CD14-positive monocyte (primary cell): Measurements from ENCODE around the gene YAE1. TPM values are rescaled to one million over a fixed set of nuclear protein-coding genes. Genes with fewer than 3 reads are reported as not detected.

Experiments used
- DNase-seq, 3 donors: peaks; one replicate each; pipeline ENCODE4 v3.0.0-alpha.2; 2011 to 2022
- H2AFZ ChIP-seq: 2 replicates; pipeline ENCODE4 v1.6.0; 2012; ENCODE audit warnings: mild to moderate bottlenecking, low read depth, low read length, inconsistent platforms; ENCODE audit not compliant: insufficient read depth, poor library complexity, severe bottlenecking
- H3K27ac ChIP-seq, 2 donors: 1 replicate in 1 of 2; 2 replicates in 1 of 2; pipeline ENCODE4 v1.5.1; 2012 to 2013; ENCODE audit warnings: low read length in 2 of 2, control low read depth in 1 of 2, inconsistent platforms in 1 of 2, low read depth in 1 of 2, mild to moderate bottlenecking in 1 of 2
- H3K27me3 ChIP-seq, 2 donors: one replicate each; pipeline versions ENCODE4 v1.6.0 to v1.6.1; 2011 to 2013; ENCODE audit warnings: low read length in 2 of 2; ENCODE audit not compliant: control insufficient read depth in 2 of 2, insufficient read depth in 2 of 2
- H3K36me3 ChIP-seq, 2 donors: replicated peaks in 1 of 2; 1 replicate in 1 of 2; 2 replicates in 1 of 2; pipeline versions ENCODE4 v1.5.1 to v1.6.1; 2012 to 2013; ENCODE audit warnings: low read length in 2 of 2, control low read depth in 1 of 2, inconsistent platforms in 1 of 2, mild to moderate bottlenecking in 1 of 2; ENCODE audit not compliant: insufficient read depth in 2 of 2, control insufficient read depth in 1 of 2
- H3K4me1 ChIP-seq, 2 donors: 1 replicate in 1 of 2; 2 replicates in 1 of 2; pipeline versions ENCODE4 v1.5.1 to v1.6.1; 2012 to 2013; ENCODE audit warnings: low read length in 2 of 2, control low read depth in 1 of 2, inconsistent platforms in 1 of 2, mild to moderate bottlenecking in 1 of 2, moderate library complexity in 1 of 2; ENCODE audit not compliant: insufficient read depth in 2 of 2, control insufficient read depth in 1 of 2
- H3K4me2 ChIP-seq: replicated peaks from 2 replicates; pipeline ENCODE3; 2012; ENCODE audit warnings: low read length, moderate library complexity, mild to moderate bottlenecking; ENCODE audit not compliant: poor library complexity, severe bottlenecking; ENCODE audit errors: extremely low read depth
- H3K4me3 ChIP-seq, 3 experiments: fragments of 200-600 bp in 1 of 3; sonication (generic) in 1 of 3; replicated peaks in 1 of 3; 1 replicate in 2 of 3; 2 replicates in 1 of 3; pipeline ENCODE4 v1.5.1; 2011 to 2013; ENCODE audit warnings: low read length in 3 of 3, mild to moderate bottlenecking in 3 of 3, control low read depth in 2 of 3, low read depth in 2 of 3, inconsistent platforms in 1 of 3, moderate library complexity in 1 of 3
- H3K79me2 ChIP-seq: 2 replicates; pipeline ENCODE4 v1.6.0; 2012; ENCODE audit warnings: mild to moderate bottlenecking, control low read depth, inconsistent platforms, low read length, moderate library complexity; ENCODE audit not compliant: insufficient read depth
- H3K9ac ChIP-seq: 2 replicates; pipeline ENCODE4 v1.6.0; 2017; ENCODE audit warnings: low read length, mild to moderate bottlenecking; ENCODE audit not compliant: insufficient read depth, poor library complexity, severe bottlenecking
- H3K9me3 ChIP-seq, 2 donors: replicated peaks in 1 of 2; 1 replicate in 1 of 2; 2 replicates in 1 of 2; pipeline versions ENCODE4 v1.5.1 to v1.6.1; 2012 to 2013; ENCODE audit warnings: low read length in 2 of 2, control low read depth in 1 of 2; ENCODE audit not compliant: control insufficient read depth in 1 of 2, insufficient read depth in 1 of 2
- H4K20me1 ChIP-seq: 2 replicates; pipeline ENCODE4 v1.6.0; 2012; ENCODE audit warnings: mild to moderate bottlenecking, low read length, control low read depth, moderate library complexity; ENCODE audit not compliant: insufficient read depth
- H3K27ac Mint-ChIP-seq, 7 donors: one replicate each; pipeline ENCODE4 v1.8.0; 2020; ENCODE audit warnings: mild to moderate bottlenecking in 7 of 7, mixed read lengths in 7 of 7, moderate library complexity in 6 of 7, inconsistent platforms in 2 of 7
- H3K27me3 Mint-ChIP-seq, 3 donors: one replicate each; pipeline ENCODE4 v1.8.0; 2021 to 2022; ENCODE audit warnings: low read depth in 3 of 3, mild to moderate bottlenecking in 3 of 3, mixed read lengths in 3 of 3, moderate library complexity in 3 of 3, inconsistent platforms in 1 of 3
- H3K36me3 Mint-ChIP-seq, 2 donors: one replicate each; pipeline ENCODE4 v1.8.0; 2020; ENCODE audit warnings: mixed read lengths in 2 of 2, inconsistent platforms in 1 of 2, mild to moderate bottlenecking in 1 of 2
- H3K4me1 Mint-ChIP-seq: one replicate; pipeline ENCODE4 v1.8.0; 2020; ENCODE audit warnings: mild to moderate bottlenecking, mixed read lengths
- H3K4me3 Mint-ChIP-seq, 2 donors: one replicate each; pipeline ENCODE4 v1.8.0; 2020; ENCODE audit warnings: mild to moderate bottlenecking in 2 of 2, mixed read lengths in 2 of 2, moderate library complexity in 1 of 2
- H3K9me3 Mint-ChIP-seq, 7 donors: one replicate each; pipeline ENCODE4 v1.8.0; 2020 to 2022; ENCODE audit warnings: mixed read lengths in 7 of 7, mild to moderate bottlenecking in 6 of 7, moderate library complexity in 6 of 7, inconsistent platforms in 2 of 7
- CTCF ChIP-seq: fragments of 200-600 bp; IDR thresholded peaks from one replicate; pipeline ENCODE4 v1.8.0; 2022; ENCODE audit warnings: antibody characterized with exemption, mild to moderate bottlenecking
- WGBS: methylation state at CpG from one replicate; pipeline ENCODE4 v1.1.5; 2013; ENCODE audit warnings: missing lambda C conversion rate; ENCODE audit not compliant: insufficient coverage; 5-methylcytosine and 5-hydroxymethylcytosine counted together
- intact Hi-C, 2 donors: fragments of 100-400 bp; cut with micrococcal nuclease; formaldehyde crosslinking; loops; one replicate each; pipeline versions ENCODE4 v1.15.0 to v1.15.1; 2023
- polyA plus RNA-seq, 3 donors: library from polyadenylated mRNA; depleted of rRNA in 1 of 3; unstranded in 2 of 3; stranded (reverse) in 1 of 3; fragments of 300-500 nt in 2 of 3; fragments of >200 nt in 1 of 3; fragmentation: Illumina TruSeq in 2 of 3; gene quantifications; 1 replicate in 2 of 3; 2 replicates in 1 of 3; pipeline ENCODE4 v1.2.3, GENCODE V29; 2012 to 2021

YAE1 gene
- polyA plus RNA-seq, 3 donors: 1.1 to 3.2 (median 2.7) TPM

- Histone ChIP-seq H4K20me1 (no peaks in the 10 kb centered on the region), H3K79me2 (peaks cover 14% of the 10 kb centered on the region), H3K27ac (no peak overlapping the region), H3K4me2 (peak overlapping the region; percentile 93), H3K9me3 (peaks cover 0 to 5% of the 10 kb centered on the region in 2 donors), H3K27me3 (no peaks in the 10 kb centered on the region), H2AFZ (peak overlapping the region; percentile 99), H3K9ac (peak overlapping the region; percentile 70), H3K4me1 (peaks cover 9 to 11% of the 10 kb centered on the region in 2 donors), H3K36me3 (peaks cover 0 to 11% of the 10 kb centered on the region in 2 donors), H3K4me3 (peak overlapping the region; percentile 64 to 96 (median 87))
- Mint-ChIP-seq H3K27me3 (peaks cover 0 to 3% (median 0%) of the 10 kb centered on the region in 3 donors), H3K9me3 (peaks cover 4 to 10% (median 6%) of the 10 kb centered on the region in 7 donors), H3K4me1 (peaks cover 22% of the 10 kb centered on the region), H3K27ac (peak overlapping the region in 2 of 7 donors; percentile 75 to 87), H3K4me3 (peak overlapping the region; percentile 100), H3K36me3 (peaks cover 0 to 9% of the 10 kb centered on the region in 2 donors)
- intact Hi-C loops: no loop called here
- no peak for TF ChIP-seq CTCF
- no CpG with 5 or more reads among the region's 4 CpGs for WGBS
- DNase-seq: no peak
These were observed 666 bp upstream of the YAE1 start for GRCh38 chr7:39565538-39565937.

- Mint-ChIP-seq H3K4me1 (peaks cover 19% of the 10 kb centered on the region), H3K27me3 (peaks cover 0 to 2% (median 0%) of the 10 kb centered on the region in 3 donors), H3K36me3 (peaks cover 10 to 18% of the 10 kb centered on the region in 2 donors), H3K9me3 (peaks cover 0 to 7% (median 2%) of the 10 kb centered on the region in 7 donors), H3K4me3 (peak overlapping the region in 1 of 2 donors; percentile 100), H3K27ac (no peak overlapping the region)
- Histone ChIP-seq H3K4me1 (peaks cover 9 to 11% of the 10 kb centered on the region in 2 donors), H3K27ac (no peak overlapping the region), H3K79me2 (peaks cover 14% of the 10 kb centered on the region), H4K20me1 (no peaks in the 10 kb centered on the region), H3K9ac (no peak overlapping the region), H3K9me3 (peaks cover 0 to 1% of the 10 kb centered on the region in 2 donors), H3K4me2 (peak overlapping the region; percentile 93), H2AFZ (no peak overlapping the region), H3K4me3 (peak overlapping the region in 1 of 3 experiments; percentile 96), H3K36me3 (peaks cover 2 to 18% of the 10 kb centered on the region in 2 donors), H3K27me3 (no peaks in the 10 kb centered on the region)
- DNase-seq: no peak
- intact Hi-C loops: no loop called here
- no peak for TF ChIP-seq CTCF
- WGBS: no CpG with 5 or more reads among the region's 2 CpGs
These were observed 1.1 kb downstream of the YAE1 start for GRCh38 chr7:39567294-39567693.
